Progenitor cell of endocrine pancreas (in vitro differentiated cells): Measurements from ENCODE around the gene TM4SF4. TPM values are rescaled to one million over a fixed set of nuclear protein-coding genes. Genes with fewer than 3 reads are reported as not detected.

Source experiments
- DNase-seq: peaks from one replicate; pipeline ENCODE4 v3.0.0; 2021; ENCODE audit warnings: low spot score; ENCODE audit not compliant: unreplicated experiment
- H3K27ac Mint-ChIP-seq: 2 replicates; pipeline ENCODE4 v1.8.0; 2021; ENCODE audit warnings: mild to moderate bottlenecking, moderate library complexity, mixed read lengths
- H3K27me3 Mint-ChIP-seq: 2 replicates; pipeline ENCODE4 v1.8.0; 2021; ENCODE audit warnings: mixed read lengths
- H3K36me3 Mint-ChIP-seq: 2 replicates; pipeline ENCODE4 v1.8.0; 2022; ENCODE audit warnings: mixed read lengths; ENCODE audit not compliant: insufficient read depth
- H3K4me1 Mint-ChIP-seq: 2 replicates; pipeline ENCODE4 v1.8.0; 2021; ENCODE audit warnings: low read depth, mixed read lengths
- H3K4me3 Mint-ChIP-seq: 2 replicates; pipeline ENCODE4 v1.8.0; 2021; ENCODE audit warnings: low read depth, mild to moderate bottlenecking, moderate library complexity, mixed read lengths
- H3K9me3 Mint-ChIP-seq: 2 replicates; pipeline ENCODE4 v1.8.0; 2021; ENCODE audit warnings: low read depth, mixed read lengths
- CTCF ChIP-seq: fragments of 200-600 bp; sonication (generic); IDR thresholded peaks from one replicate; pipeline ENCODE4 v1.5.0; 2021; ENCODE audit warnings: antibody characterized with exemption, mild to moderate bottlenecking; ENCODE audit not compliant: unreplicated experiment
- total RNA-seq: library from RNA; stranded (reverse); gene quantifications from 2 replicates; pipeline ENCODE4 v1.2.1, GENCODE V29; 2021

TM4SF4 gene
- total RNA-seq, 1 donor from 2014 or later, result 314 TPM

- Mint-ChIP-seq H3K4me3 (no peak overlapping the region), H3K27ac (peak overlapping the region; percentile 12), H3K27me3 (no peaks in the 10 kb centered on the region), H3K9me3 (no peaks in the 10 kb centered on the region), H3K4me1 (peaks cover 14% of the 10 kb centered on the region), H3K36me3 (peaks cover 8% of the 10 kb centered on the region)
- DNase-seq, result no peak
- TF ChIP-seq CTCF, result peak; percentile 11
Observed at GRCh38 chr3:149527531-149528339, 53.2 kb downstream of the TM4SF4 start.

GRCh38 chr3:149528340-149528650 is 53.8 kb downstream of the TM4SF4 start:
- peaks cover 8% of the 10 kb centered on the region for H3K36me3 Mint-ChIP-seq
- H3K27me3 Mint-ChIP-seq, result no peaks in the 10 kb centered on the region
- peaks cover 14% of the 10 kb centered on the region for H3K4me1 Mint-ChIP-seq
- H3K9me3 Mint-ChIP-seq, result no peaks in the 10 kb centered on the region
- peak overlapping the region; percentile 12 for H3K27ac Mint-ChIP-seq
- no peak overlapping the region for H3K4me3 Mint-ChIP-seq
- TF ChIP-seq CTCF, result no peak
- no peak for DNase-seq

GRCh38 chr3:149529099-149529498 is 54.6 kb downstream of the TM4SF4 start:
- Mint-ChIP-seq H3K4me3 (no peak overlapping the region), H3K27ac (no peak overlapping the region)
- no peak for TF ChIP-seq CTCF

GRCh38 chr3:149532489-149533180 is 58.1 kb downstream of the TM4SF4 start:
- H3K36me3 Mint-ChIP-seq, result no peaks in the 10 kb centered on the region
- H3K27me3 Mint-ChIP-seq, result no peaks in the 10 kb centered on the region
- peak overlapping the region; percentile 18 for H3K27ac Mint-ChIP-seq
- no peak for TF ChIP-seq CTCF
- H3K4me3 Mint-ChIP-seq, result no peak overlapping the region
- DNase-seq, result no peak
- peaks cover 45% of the 10 kb centered on the region for H3K4me1 Mint-ChIP-seq
- no peaks in the 10 kb centered on the region for H3K9me3 Mint-ChIP-seq

More at GRCh38 chr3:149529099-149529498, 54.6 kb downstream of the TM4SF4 start:
- Mint-ChIP-seq H3K36me3 (peaks cover 2% of the 10 kb centered on the region), H3K9me3 (no peaks in the 10 kb centered on the region), H3K4me1 (peaks cover 15% of the 10 kb centered on the region), H3K27me3 (no peaks in the 10 kb centered on the region)
- DNase-seq, result no peak

- Mint-ChIP-seq H3K4me3 (no peak overlapping the region), H3K36me3 (no peaks in the 10 kb centered on the region), H3K9me3 (no peaks in the 10 kb centered on the region), H3K4me1 (peaks cover 33% of the 10 kb centered on the region), H3K27me3 (no peaks in the 10 kb centered on the region), H3K27ac (no peak overlapping the region)
- DNase-seq, result no peak
- TF ChIP-seq CTCF, result no peak
Observed at GRCh38 chr3:149534082-149534481, 59.6 kb downstream of the TM4SF4 start.
